ENCODE measurements around the gene CARM1. TPM values are rescaled to one million over a fixed set of nuclear protein-coding genes. Genes with fewer than 3 reads are reported as not detected.
"Not testable (repeated sequence)": the region's sequence is repeated elsewhere in the genome, so short reads cannot be mapped to it uniquely, and the experiment has no call there.

CARM1 gene
- total RNA-seq, 1 donor from 2014 or later = 29.3 TPM

GRCh38 chr19:10936661-10937084 lies 65.3 kb downstream of the CARM1 start:
- H3K4me3 ChIP-seq (ENCODE audit: low read depth, low read length) = peak overlapping the region; percentile 15
- peak; percentile 40 for DNase-seq (ENCODE audit: low read depth)
- TF ChIP-seq CTCF (conservative IDR thresholded peaks at IDR 0.05; ENCODE audit: low read depth, low read length) = peak; percentile 70

GRCh38 chr19:10941649-10942048 lies 70.3 kb downstream of the CARM1 start:
- not testable (repeated sequence) for H3K4me3 ChIP-seq (ENCODE audit: low read depth, low read length); DNase-seq (ENCODE audit: low read depth)

GRCh38 chr19:10943412-10943811 lies 72.1 kb downstream of the CARM1 start:
- not testable (repeated sequence) for DNase-seq (ENCODE audit: low read depth); H3K4me3 ChIP-seq (ENCODE audit: low read depth, low read length)

GRCh38 chr19:10945264-10945663 lies 73.9 kb downstream of the CARM1 start:
- no peak for TF ChIP-seq CTCF (conservative IDR thresholded peaks at IDR 0.05; ENCODE audit: low read depth, low read length)
- no peak overlapping the region for H3K4me3 ChIP-seq (ENCODE audit: low read depth, low read length)
- no peak for DNase-seq (ENCODE audit: low read depth)

- TF ChIP-seq CTCF (conservative IDR thresholded peaks at IDR 0.05; ENCODE audit: low read depth, low read length) = no peak
- DNase-seq (ENCODE audit: low read depth) = peak; percentile 76
- H3K4me3 ChIP-seq (ENCODE audit: low read depth, low read length) = no peak overlapping the region
Measured at GRCh38 chr19:10946958-10947657, 75.8 kb downstream of the CARM1 start.

GRCh38 chr19:10952809-10953208 lies 81.5 kb downstream of the CARM1 start:
- DNase-seq (ENCODE audit: low read depth) = no peak
- no peak for TF ChIP-seq CTCF (conservative IDR thresholded peaks at IDR 0.05; ENCODE audit: low read depth, low read length)
- H3K4me3 ChIP-seq (ENCODE audit: low read depth, low read length) = no peak overlapping the region

- H3K4me3 ChIP-seq (ENCODE audit: low read depth, low read length) = peak overlapping the region; percentile 85
- DNase-seq (ENCODE audit: low read depth) = not testable (repeated sequence)
Measured at GRCh38 chr19:10959277-10959968, 88.1 kb downstream of the CARM1 start.

GRCh38 chr19:10960314-10961072 lies 89.1 kb downstream of the CARM1 start, which contains the start of gene SMARCA4:
TSS of gene SMARCA4 (plus strand) at chr19:10961030. CDS start at chr19:10984152, 23,122 bp downstream.
- DNase-seq (ENCODE audit: low read depth) = no peak
- TF ChIP-seq CTCF (conservative IDR thresholded peaks at IDR 0.05; ENCODE audit: low read depth, low read length) = no peak
- peak within 1 kb of the TSS; percentile 85 for H3K4me3 ChIP-seq (ENCODE audit: low read depth, low read length)

Measured in epithelial cell of proximal tubule (primary cell).